ENCODE data around the gene FHOD3. TPM values are rescaled to one million over a fixed set of nuclear protein-coding genes. Genes with fewer than 3 reads are reported as not detected.

Gene FHOD3
- total and polyA plus RNA-seq, 5 donors from 2014 or later: not detected

- no peak overlapping the region for H3K4me3 ChIP-seq (ENCODE audit: low read depth, low read length)
- no peaks in the 10 kb centered on the region for H3K9me3 Mint-ChIP-seq
- H3K4me3 Mint-ChIP-seq: no peak overlapping the region
- H3K4me1 ChIP-seq (ENCODE audit: control insufficient read depth, insufficient read depth, low read length, poor library complexity, severe bottlenecking): no peaks in the 10 kb centered on the region
- no peaks in the 10 kb centered on the region for H3K36me3 Mint-ChIP-seq
- ATAC-seq (ENCODE audit: low read depth in 2 of 2) (no peak), DNase-seq (no peak)
- H3K27me3 Mint-ChIP-seq: peaks cover 30% of the 10 kb centered on the region
- H3K27ac ChIP-seq (ENCODE audit: insufficient read depth, low read length, poor library complexity, severe bottlenecking): no peak overlapping the region
- H3K4me1 Mint-ChIP-seq: peaks cover 0 to 2% (median 0%) of the 10 kb centered on the region in 4 donors
- H3K36me3 ChIP-seq (ENCODE audit: control insufficient read depth, insufficient read depth, low read length): no peaks in the 10 kb centered on the region
- H3K27me3 ChIP-seq (ENCODE audit: control insufficient read depth, insufficient read depth, low read length): peaks cover 15% of the 10 kb centered on the region
- H3K27ac Mint-ChIP-seq: no peak overlapping the region
- peaks cover 0 to 2% of the 10 kb centered on the region in 2 experiments for H3K9me3 ChIP-seq (ENCODE audit: control insufficient read depth in 2 of 2, low read length in 2 of 2)
Measured at GRCh38 chr18:36284268-36284667, 13.2 kb upstream of the FHOD3 start.

- no peak overlapping the region for H3K4me3 Mint-ChIP-seq
- peaks cover 0 to 2% of the 10 kb centered on the region in 2 experiments for H3K9me3 ChIP-seq (ENCODE audit: control insufficient read depth in 2 of 2, low read length in 2 of 2)
- H3K27ac ChIP-seq (ENCODE audit: insufficient read depth, low read length, poor library complexity, severe bottlenecking): no peak overlapping the region
- DNase-seq: peak; percentile 24 to 72 (median 62)
- H3K4me1 ChIP-seq (ENCODE audit: control insufficient read depth, insufficient read depth, low read length, poor library complexity, severe bottlenecking): no peaks in the 10 kb centered on the region
- H3K27ac Mint-ChIP-seq: no peak overlapping the region
- H3K27me3 ChIP-seq (ENCODE audit: control insufficient read depth, insufficient read depth, low read length): peaks cover 15% of the 10 kb centered on the region
- no peaks in the 10 kb centered on the region for H3K36me3 ChIP-seq (ENCODE audit: control insufficient read depth, insufficient read depth, low read length)
- no peak for ATAC-seq (ENCODE audit: low read depth in 2 of 2)
- no peaks in the 10 kb centered on the region for H3K9me3 Mint-ChIP-seq
- peaks cover 0 to 2% (median 0%) of the 10 kb centered on the region in 4 donors for H3K4me1 Mint-ChIP-seq
- no peak overlapping the region for H3K4me3 ChIP-seq (ENCODE audit: low read depth, low read length)
- H3K36me3 Mint-ChIP-seq: no peaks in the 10 kb centered on the region
- H3K27me3 Mint-ChIP-seq: peaks cover 36% of the 10 kb centered on the region
Measured at GRCh38 chr18:36284671-36285295, 12.7 kb upstream of the FHOD3 start.

- Histone ChIP-seq H3K36me3 (ENCODE audit: control insufficient read depth, insufficient read depth, low read length) (no peaks in the 10 kb centered on the region), H3K4me1 (ENCODE audit: control insufficient read depth, insufficient read depth, low read length, poor library complexity, severe bottlenecking) (no peaks in the 10 kb centered on the region), H3K9me3 (ENCODE audit: control insufficient read depth in 2 of 2, low read length in 2 of 2) (peaks cover 0 to 2% of the 10 kb centered on the region in 2 experiments), H3K4me3 (ENCODE audit: low read depth, low read length) (no peak overlapping the region), H3K27ac (ENCODE audit: insufficient read depth, low read length, poor library complexity, severe bottlenecking) (no peak overlapping the region), H3K27me3 (ENCODE audit: control insufficient read depth, insufficient read depth, low read length) (peaks cover 14% of the 10 kb centered on the region)
- Mint-ChIP-seq H3K27me3 (peaks cover 39% of the 10 kb centered on the region), H3K36me3 (no peaks in the 10 kb centered on the region), H3K9me3 (no peaks in the 10 kb centered on the region), H3K27ac (no peak overlapping the region), H3K4me1 (peaks cover 0 to 2% (median 0%) of the 10 kb centered on the region in 4 donors), H3K4me3 (no peak overlapping the region)
- no peak for DNase-seq
- ATAC-seq (ENCODE audit: low read depth in 2 of 2): no peak
Measured at GRCh38 chr18:36287653-36288052, 9.9 kb upstream of the FHOD3 start.

GRCh38 chr18:36288689-36289088, 8.8 kb upstream of the FHOD3 start:
- Mint-ChIP-seq H3K4me3 (no peak overlapping the region), H3K27me3 (peaks cover 39% of the 10 kb centered on the region), H3K36me3 (no peaks in the 10 kb centered on the region), H3K4me1 (peaks cover 0 to 2% (median 0%) of the 10 kb centered on the region in 4 donors), H3K27ac (no peak overlapping the region), H3K9me3 (no peaks in the 10 kb centered on the region)
- Histone ChIP-seq H3K36me3 (ENCODE audit: control insufficient read depth, insufficient read depth, low read length) (no peaks in the 10 kb centered on the region), H3K9me3 (ENCODE audit: control insufficient read depth in 2 of 2, low read length in 2 of 2) (peaks cover 0 to 2% of the 10 kb centered on the region in 2 experiments), H3K4me1 (ENCODE audit: control insufficient read depth, insufficient read depth, low read length, poor library complexity, severe bottlenecking) (no peaks in the 10 kb centered on the region), H3K27ac (ENCODE audit: insufficient read depth, low read length, poor library complexity, severe bottlenecking) (no peak overlapping the region), H3K4me3 (ENCODE audit: low read depth, low read length) (no peak overlapping the region), H3K27me3 (ENCODE audit: control insufficient read depth, insufficient read depth, low read length) (peaks cover 21% of the 10 kb centered on the region)
- DNase-seq (no peak), ATAC-seq (ENCODE audit: low read depth in 2 of 2) (no peak)

- peaks cover 20% of the 10 kb centered on the region for H3K4me1 ChIP-seq (ENCODE audit: control insufficient read depth, insufficient read depth, low read length, poor library complexity, severe bottlenecking)
- no peak overlapping the region for H3K27ac Mint-ChIP-seq
Measured at GRCh38 chr18:36294031-36294430, 3.5 kb upstream of the FHOD3 start.

GRCh38 chr18:36295214-36295613, 2.3 kb upstream of the FHOD3 start:
- H3K9me3 Mint-ChIP-seq: no peaks in the 10 kb centered on the region
- no peak overlapping the region for H3K27ac Mint-ChIP-seq
- Histone ChIP-seq H3K4me3 (ENCODE audit: low read depth, low read length) (no peak overlapping the region), H3K9me3 (ENCODE audit: control insufficient read depth in 2 of 2, low read length in 2 of 2) (no peaks in the 10 kb centered on the region), H3K36me3 (ENCODE audit: control insufficient read depth, insufficient read depth, low read length) (no peaks in the 10 kb centered on the region), H3K27ac (ENCODE audit: insufficient read depth, low read length, poor library complexity, severe bottlenecking) (no peak overlapping the region), H3K27me3 (ENCODE audit: control insufficient read depth, insufficient read depth, low read length) (peaks cover 18% of the 10 kb centered on the region), H3K4me1 (ENCODE audit: control insufficient read depth, insufficient read depth, low read length, poor library complexity, severe bottlenecking) (peaks cover 20% of the 10 kb centered on the region)
- ATAC-seq (ENCODE audit: low read depth in 2 of 2): no peak
- H3K4me1 Mint-ChIP-seq: peaks cover 0 to 5% (median 0%) of the 10 kb centered on the region in 4 donors
- H3K36me3 Mint-ChIP-seq: no peaks in the 10 kb centered on the region
- no peak for DNase-seq
- H3K27me3 Mint-ChIP-seq: peaks cover 20% of the 10 kb centered on the region
- no peak overlapping the region for H3K4me3 Mint-ChIP-seq

More at GRCh38 chr18:36294031-36294430, 3.5 kb upstream of the FHOD3 start:
- Mint-ChIP-seq H3K4me1 (peaks cover 0 to 3% (median 0%) of the 10 kb centered on the region in 4 donors), H3K9me3 (no peaks in the 10 kb centered on the region), H3K27me3 (peaks cover 18% of the 10 kb centered on the region), H3K4me3 (no peak overlapping the region), H3K36me3 (no peaks in the 10 kb centered on the region)
- Histone ChIP-seq H3K27me3 (ENCODE audit: control insufficient read depth, insufficient read depth, low read length) (peaks cover 16% of the 10 kb centered on the region), H3K36me3 (ENCODE audit: control insufficient read depth, insufficient read depth, low read length) (no peaks in the 10 kb centered on the region), H3K4me3 (ENCODE audit: low read depth, low read length) (no peak overlapping the region), H3K9me3 (ENCODE audit: control insufficient read depth in 2 of 2, low read length in 2 of 2) (no peaks in the 10 kb centered on the region), H3K27ac (ENCODE audit: insufficient read depth, low read length, poor library complexity, severe bottlenecking) (no peak overlapping the region)
- no peak for DNase-seq
- ATAC-seq (ENCODE audit: low read depth in 2 of 2): no peak

GRCh38 chr18:36295880-36296301, 1.6 kb upstream of the FHOD3 start:
- Histone ChIP-seq H3K9me3 (ENCODE audit: control insufficient read depth in 2 of 2, low read length in 2 of 2) (no peaks in the 10 kb centered on the region), H3K36me3 (ENCODE audit: control insufficient read depth, insufficient read depth, low read length) (no peaks in the 10 kb centered on the region), H3K27ac (ENCODE audit: insufficient read depth, low read length, poor library complexity, severe bottlenecking) (no peak overlapping the region), H3K4me1 (ENCODE audit: control insufficient read depth, insufficient read depth, low read length, poor library complexity, severe bottlenecking) (peaks cover 20% of the 10 kb centered on the region), H3K27me3 (ENCODE audit: control insufficient read depth, insufficient read depth, low read length) (peaks cover 18% of the 10 kb centered on the region), H3K4me3 (ENCODE audit: low read depth, low read length) (no peak overlapping the region)
- Mint-ChIP-seq H3K4me3 (no peak overlapping the region), H3K9me3 (no peaks in the 10 kb centered on the region), H3K36me3 (no peaks in the 10 kb centered on the region), H3K27me3 (peaks cover 26% of the 10 kb centered on the region), H3K4me1 (peaks cover 0 to 5% (median 0%) of the 10 kb centered on the region in 4 donors), H3K27ac (no peak overlapping the region)
- DNase-seq: no peak
- ATAC-seq (ENCODE audit: low read depth in 2 of 2): no peak
